Left ventricle myocardium inferior (tissue), 1 donor: ENCODE data around the gene RNGTT. TPM values are rescaled to one million over a fixed set of nuclear protein-coding genes. Genes with fewer than 3 reads are reported as not detected.
"Not testable (repeated sequence)": the region's sequence is repeated elsewhere in the genome, so short reads cannot be mapped to it uniquely, and the experiment has no call there.

Experiments
- DNase-seq: peaks from one replicate; pipeline ENCODE4 v3.0.0-alpha.2; 2020
- H3K27ac ChIP-seq: fragments of 200-600 bp; replicated peaks from 2 replicates; pipeline ENCODE4 v1.8.0; 2021
- H3K27me3 ChIP-seq: fragments of 200-600 bp; 2 replicates; pipeline ENCODE4 v1.8.0; 2021; ENCODE audit warnings: low read depth
- H3K36me3 ChIP-seq: fragments of 200-600 bp; 2 replicates; pipeline ENCODE4 v1.8.0; 2021
- H3K4me1 ChIP-seq: fragments of 200-600 bp; 2 replicates; pipeline ENCODE4 v1.8.0; 2021
- H3K4me3 ChIP-seq: fragments of 200-600 bp; 2 replicates; pipeline ENCODE4 v1.8.0; 2021; ENCODE audit warnings: mild to moderate bottlenecking, moderate library complexity
- H3K9me3 ChIP-seq: fragments of 200-600 bp; replicated peaks from 2 replicates; pipeline ENCODE4 v1.8.0; 2021
- CTCF ChIP-seq: fragments of 200-600 bp; IDR thresholded peaks from 2 replicates; pipeline ENCODE4 v1.8.0; 2021; ENCODE audit warnings: antibody characterized with exemption, mild to moderate bottlenecking, borderline replicate concordance
- intact Hi-C: fragments of 100-400 bp; cut with micrococcal nuclease; formaldehyde crosslinking; loops from one replicate; pipeline ENCODE4 v1.11.0; 2022
- total RNA-seq: library from RNA; stranded (reverse); fragmentation: NEBNext Ultra II Directional; extraction: Animal tissue kit (Norgen Biotek cat#: 25700); gene quantifications from one replicate; pipeline ENCODE4 v1.2.1, GENCODE V29; 2021
- donor health status: DM: no; HTN: yes; CAD: no; lungs with severe emphysema.

RNGTT gene
- total RNA-seq, 1 donor from 2014 or later: 9.1 TPM

GRCh38 chr6:88725111-88725975, 238.1 kb downstream of the RNGTT start:
- peak; percentile 22 for DNase-seq
- H3K4me3 ChIP-seq: no peak overlapping the region
- no peaks in the 10 kb centered on the region for H3K36me3 ChIP-seq
- peak; percentile 48 for TF ChIP-seq CTCF
- H3K27me3 ChIP-seq: no peaks in the 10 kb centered on the region
- intact Hi-C loops: no loop called here
- H3K27ac ChIP-seq: no peak overlapping the region
- H3K9me3 ChIP-seq: no peaks in the 10 kb centered on the region
- no peaks in the 10 kb centered on the region for H3K4me1 ChIP-seq

- no peak overlapping the region for H3K27ac ChIP-seq
- H3K27me3 ChIP-seq: no peaks in the 10 kb centered on the region
- H3K4me1 ChIP-seq: no peaks in the 10 kb centered on the region
- H3K4me3 ChIP-seq: no peak overlapping the region
- no peak for DNase-seq
- H3K9me3 ChIP-seq: no peaks in the 10 kb centered on the region
- no peaks in the 10 kb centered on the region for H3K36me3 ChIP-seq
- TF ChIP-seq CTCF: no peak
- intact Hi-C loops: no loop called here
Measured at GRCh38 chr6:88722686-88723085, 240.7 kb downstream of the RNGTT start.

- intact Hi-C loops, DNase-seq: not testable (repeated sequence)
Measured at GRCh38 chr6:88716399-88716798, 247.0 kb downstream of the RNGTT start.

GRCh38 chr6:88712243-88712936, 251.0 kb downstream of the RNGTT start:
- Histone ChIP-seq H3K36me3 (no peaks in the 10 kb centered on the region), H3K27me3 (no peaks in the 10 kb centered on the region), H3K4me3 (no peak overlapping the region), H3K4me1 (peaks cover 16% of the 10 kb centered on the region), H3K27ac (no peak overlapping the region), H3K9me3 (no peaks in the 10 kb centered on the region)
- TF ChIP-seq CTCF: no peak
- no peak for DNase-seq
- intact Hi-C loops: no loop called here

More at GRCh38 chr6:88716399-88716798, 247.0 kb downstream of the RNGTT start:
- H3K4me1 ChIP-seq: peaks cover 10% of the 10 kb centered on the region
- not testable (repeated sequence) for H3K27ac ChIP-seq, H3K27me3 ChIP-seq, H3K9me3 ChIP-seq, H3K4me3 ChIP-seq, H3K36me3 ChIP-seq

GRCh38 chr6:88709819-88710246, 253.6 kb downstream of the RNGTT start:
- intact Hi-C loops: no loop called here
- H3K27me3 ChIP-seq: no peaks in the 10 kb centered on the region
- no peak overlapping the region for H3K4me3 ChIP-seq
- no peak for DNase-seq
- peaks cover 16% of the 10 kb centered on the region for H3K4me1 ChIP-seq
- no peaks in the 10 kb centered on the region for H3K9me3 ChIP-seq
- no peak overlapping the region for H3K27ac ChIP-seq
- TF ChIP-seq CTCF: no peak
- no peaks in the 10 kb centered on the region for H3K36me3 ChIP-seq
